Stimulated activated CD4-positive, alpha-beta T cell treated with anti-CD3 and anti-CD28 coated beads, Interleukin-4, amount 100 ng/mL, for 24 hours (primary cell): ENCODE measurements around the gene SLC39A2.
"Not testable (repeated sequence)": the region's sequence is repeated elsewhere in the genome, so short reads cannot be mapped to it uniquely, and the experiment has no call there.

Experiments
- DNase-seq: peaks from one replicate; pipeline ENCODE4 v3.0.0-alpha.2; 2020

SLC39A2 gene

DNA sequence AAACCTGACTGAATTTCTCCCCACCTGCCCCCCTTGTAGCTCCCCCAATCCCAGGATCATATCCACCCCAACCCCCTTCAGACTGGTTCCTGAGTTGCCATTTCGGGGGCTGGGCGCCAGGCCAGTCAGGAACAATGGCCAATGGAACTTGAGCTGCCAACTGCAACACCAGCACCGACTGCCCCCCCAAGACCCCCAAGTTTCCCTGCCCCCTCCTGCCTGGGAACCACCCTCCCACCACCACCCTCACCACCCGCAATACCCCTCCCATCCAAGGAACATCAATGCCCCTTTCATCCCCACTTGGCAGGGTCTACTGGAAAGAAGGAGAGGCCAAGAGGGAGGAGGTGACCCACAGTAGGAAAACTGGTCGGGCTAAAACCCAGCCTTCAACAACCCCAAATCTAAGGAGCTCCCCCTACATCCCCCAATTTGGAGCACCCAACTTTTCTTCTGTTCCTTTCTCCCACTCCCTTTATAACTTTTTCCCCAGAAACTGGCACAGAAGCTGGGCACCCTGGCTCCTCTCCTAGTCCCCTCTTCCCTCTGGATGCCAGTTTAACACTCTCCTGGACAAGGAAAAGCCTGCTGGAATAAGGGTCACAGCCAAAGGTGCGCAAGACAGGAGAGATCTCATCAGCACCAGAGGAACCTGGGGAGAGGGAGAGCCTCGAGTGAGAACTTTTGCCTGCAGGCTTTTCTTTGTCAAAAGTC lies 27.3 kb downstream of the SLC39A2 start:
- DNase-seq = no peak

DNA sequence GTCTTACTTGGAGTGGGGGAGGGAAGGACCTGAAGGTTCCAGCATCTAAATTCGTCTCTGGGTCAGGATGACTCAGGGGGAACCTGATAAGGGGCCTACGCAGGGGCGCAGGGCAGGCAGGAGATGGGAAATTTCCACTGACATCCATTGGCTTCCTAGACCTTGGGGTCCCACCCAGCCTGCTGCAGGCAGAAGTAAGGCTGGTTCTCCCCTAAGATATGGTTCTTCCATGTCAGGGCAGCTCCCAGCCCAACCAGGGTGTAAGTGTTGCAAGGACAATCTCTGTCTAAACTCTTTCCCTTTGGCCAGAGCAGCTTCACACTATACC lies 27.9 kb downstream of the SLC39A2 start:
- no peak for DNase-seq

DNA sequence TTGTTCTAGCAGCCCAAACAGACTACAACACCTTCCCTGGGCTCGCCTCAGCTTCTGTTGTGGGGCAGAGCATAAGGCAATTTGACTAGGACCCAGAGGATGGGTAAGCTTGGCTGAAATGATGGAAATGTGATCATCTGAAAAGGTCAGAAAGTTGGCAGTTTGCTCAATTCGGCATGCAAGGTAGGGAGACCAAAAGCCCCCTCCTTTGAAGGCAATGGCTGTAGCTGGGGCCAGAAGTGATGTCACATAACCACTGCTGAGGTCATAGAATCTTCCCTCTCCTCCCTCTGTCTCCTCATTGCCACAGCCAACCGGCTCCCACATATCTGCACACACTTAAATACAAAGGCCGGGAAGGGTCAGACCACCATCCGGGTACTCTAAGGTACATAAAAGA lies 30.8 kb downstream of the SLC39A2 start, which contains the start of gene TPPP2:
TPPP2 (plus strand) TSS at position 301 of the 400 bp plus-strand sequence. CDS start 365 bp downstream, outside the sequence.
- DNase-seq = no peak

DNA sequence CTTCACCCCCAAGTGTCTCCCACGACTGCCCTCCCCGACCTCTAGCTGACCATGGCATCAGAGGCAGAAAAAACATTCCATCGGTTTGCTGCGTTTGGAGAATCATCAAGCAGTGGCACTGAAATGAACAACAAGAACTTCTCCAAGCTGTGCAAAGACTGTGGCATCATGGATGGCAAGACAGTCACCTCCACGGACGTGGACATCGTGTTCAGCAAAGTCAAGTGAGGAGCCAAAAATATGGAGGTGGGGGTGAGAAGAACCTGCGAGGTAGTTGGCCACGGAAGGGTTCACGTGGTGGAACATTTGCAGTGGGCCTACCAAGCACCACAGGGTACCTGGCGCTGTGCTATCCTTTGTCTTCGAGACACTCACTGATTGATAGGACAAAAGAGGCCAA lies 31.4 kb downstream of the SLC39A2 start:
- no peak for DNase-seq

DNA sequence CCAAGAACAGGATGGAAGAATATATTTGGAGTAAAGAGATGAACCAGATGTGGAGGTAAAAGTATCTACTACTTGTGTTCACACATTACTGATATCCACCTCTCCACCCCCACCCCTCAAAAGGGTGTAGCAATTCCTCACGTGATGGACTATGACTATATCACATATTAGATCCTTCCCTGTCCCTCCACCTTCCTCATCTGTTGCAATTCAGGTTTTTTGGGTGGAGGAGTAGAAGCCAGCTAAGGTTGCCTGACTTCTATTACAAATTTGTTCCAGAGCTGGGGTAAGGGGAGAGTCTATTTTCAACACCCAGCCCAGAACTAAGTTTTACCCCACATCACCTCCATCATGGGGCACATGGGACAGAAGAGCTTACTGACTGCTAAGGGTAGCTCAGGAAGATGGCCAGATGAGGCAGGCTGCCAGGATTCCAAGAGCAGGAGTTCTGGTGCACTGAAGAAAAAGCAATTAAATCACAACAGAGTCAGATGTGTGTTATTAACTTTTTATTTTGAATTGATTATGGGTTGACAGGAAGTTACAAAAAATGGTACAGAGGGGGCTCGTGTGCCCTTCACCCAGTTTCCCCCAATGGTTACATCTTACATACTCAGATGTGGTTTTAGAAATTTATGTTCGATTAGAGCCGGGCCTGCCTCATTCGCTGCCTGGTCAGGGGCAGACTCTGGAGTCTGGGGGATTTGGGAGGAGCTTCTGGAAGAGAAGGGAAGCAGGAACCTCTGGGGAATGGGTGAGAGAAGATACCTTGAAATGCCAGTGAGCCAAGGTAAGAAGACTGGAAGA lies 33.4 kb downstream of the SLC39A2 start:
- no peak for DNase-seq

DNA sequence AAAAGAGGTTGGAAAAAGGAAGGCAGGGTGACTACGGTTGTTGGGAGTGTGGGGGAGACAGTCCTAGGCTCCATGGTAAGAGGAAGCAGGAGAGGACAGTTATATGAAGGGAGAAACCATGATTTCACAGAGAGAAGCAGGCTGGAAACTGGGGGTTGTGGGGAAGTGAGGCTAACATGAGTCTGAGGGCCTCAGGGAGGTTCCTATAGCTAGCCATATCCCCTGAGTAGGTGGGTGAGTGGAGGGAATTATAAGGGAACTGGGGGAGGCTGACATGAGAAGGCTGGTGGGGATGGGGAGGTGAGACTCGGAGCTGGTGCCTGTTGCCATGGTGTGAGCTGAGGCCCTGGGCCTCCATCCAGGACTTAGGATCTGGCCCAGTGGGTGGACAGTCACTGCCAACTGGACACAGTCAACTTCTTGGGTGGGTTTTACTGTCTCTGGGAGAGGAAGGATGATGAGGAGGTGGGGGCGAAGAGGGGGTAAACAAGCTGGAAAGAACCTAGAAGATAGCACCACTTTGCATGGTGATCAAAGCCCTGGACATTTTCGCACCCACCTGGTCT lies 34.1 kb downstream of the SLC39A2 start:
- DNase-seq = no peak

DNA sequence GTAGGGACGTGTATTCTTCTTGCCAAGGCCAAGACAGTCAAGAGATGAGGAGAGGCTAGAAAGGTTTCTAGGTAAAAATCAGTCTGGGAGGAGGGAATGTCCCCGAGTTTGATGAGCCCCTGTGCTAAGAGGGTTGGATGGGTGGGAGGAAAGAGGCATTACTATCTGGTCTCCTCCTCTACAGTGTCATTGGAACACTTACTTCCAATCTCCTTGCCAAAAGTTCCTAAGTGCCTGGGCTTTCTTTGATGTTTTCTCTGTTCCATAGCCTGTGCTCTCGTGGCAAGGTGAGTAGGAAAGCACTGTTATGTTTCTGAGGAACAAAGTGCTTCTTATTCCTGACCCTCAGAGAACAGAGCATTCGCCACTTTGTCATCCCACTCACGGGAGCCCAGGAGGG lies 35.6 kb downstream of the SLC39A2 start, which contains the start of gene RNASE13:
RNASE13 (minus strand) TSS at position 101 of the 400 bp plus-strand sequence. CDS start 519 bp downstream, outside the sequence.
- no peak for DNase-seq

DNA sequence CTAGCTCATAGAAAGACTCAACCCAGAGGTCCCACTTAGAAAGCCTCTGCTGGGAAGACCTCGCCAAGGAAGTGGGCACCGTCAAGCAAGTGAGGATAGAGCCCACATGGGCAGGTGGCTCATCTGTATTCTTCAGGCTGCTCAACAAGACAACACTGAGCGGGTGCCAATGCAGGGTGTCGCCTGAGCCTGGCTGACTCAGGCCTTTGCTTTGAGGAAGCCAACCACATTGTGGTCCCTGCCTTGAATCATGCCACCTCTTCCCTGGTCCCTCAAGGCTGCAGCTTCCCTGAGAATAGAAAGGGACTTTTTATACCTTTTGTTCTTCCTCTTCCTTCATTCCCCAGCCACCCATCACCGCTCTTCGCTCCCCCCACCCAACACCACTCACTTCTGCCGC lies 37.7 kb downstream of the SLC39A2 start:
- no peak for DNase-seq

DNA sequence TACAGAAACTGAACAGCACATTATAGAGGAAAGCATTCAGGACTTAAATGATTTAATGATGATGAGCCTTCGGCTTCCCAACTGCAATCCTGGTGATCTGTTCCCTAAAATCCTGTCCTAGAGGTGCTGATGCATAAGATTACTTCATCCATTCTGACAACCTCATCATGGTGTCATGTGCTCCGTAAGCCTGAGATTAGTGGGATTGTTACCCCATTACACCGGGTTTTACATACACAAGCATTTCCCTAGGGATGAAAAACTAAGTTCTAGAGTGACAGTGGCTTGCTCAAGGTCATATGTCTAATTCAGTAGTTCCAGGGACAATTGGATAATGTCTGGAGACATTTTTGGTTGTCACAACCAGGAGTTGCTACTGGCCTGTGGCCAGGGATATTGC lies 38.1 kb downstream of the SLC39A2 start:
- no peak for DNase-seq

DNA sequence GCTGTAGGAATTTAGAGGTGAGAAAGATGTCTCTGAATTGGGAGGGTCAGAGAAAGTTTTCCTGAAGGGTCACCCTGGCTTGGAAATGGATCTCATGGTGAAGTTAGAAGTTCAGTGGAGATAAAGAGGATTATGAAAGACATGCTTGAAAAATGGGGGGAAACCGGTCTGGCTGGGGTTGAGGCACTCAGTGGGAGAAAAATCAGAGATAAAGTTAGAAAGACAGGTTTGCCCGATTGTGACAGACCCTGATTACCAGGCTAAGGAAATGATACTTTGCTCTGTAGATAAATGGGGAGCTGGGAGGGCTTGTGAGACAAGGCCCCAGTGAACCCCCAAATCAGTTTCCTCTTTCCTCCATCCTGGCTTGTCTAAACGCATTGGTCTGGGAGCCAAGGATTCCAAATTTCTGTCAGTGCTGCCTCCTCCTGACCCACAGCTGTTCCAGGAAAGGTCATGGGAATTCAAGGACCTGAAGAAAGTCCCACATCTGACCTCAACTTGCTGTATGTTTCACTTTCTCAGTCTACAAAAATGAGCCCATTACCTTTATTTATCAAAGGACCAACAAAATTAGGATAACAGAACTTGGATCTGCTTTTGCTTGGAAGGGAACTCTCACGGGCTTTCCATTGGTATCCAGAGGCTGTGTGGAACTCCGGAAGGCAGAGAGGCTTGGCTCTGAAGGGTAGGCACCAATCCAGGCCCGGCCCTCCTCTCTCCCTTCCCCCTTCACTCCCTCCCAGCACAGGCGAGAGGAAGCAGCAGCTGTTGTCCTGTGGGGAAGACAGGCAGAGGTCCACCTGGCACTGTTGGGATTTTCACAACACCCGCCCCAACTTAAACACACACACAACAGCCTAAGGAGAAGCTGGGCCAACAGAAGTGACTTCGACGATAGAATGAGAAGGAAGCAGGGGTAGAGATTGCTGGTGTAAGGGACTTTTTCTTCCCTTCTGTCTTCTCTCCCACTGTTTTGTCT lies 39.6 kb downstream of the SLC39A2 start:
- DNase-seq = no peak

DNA sequence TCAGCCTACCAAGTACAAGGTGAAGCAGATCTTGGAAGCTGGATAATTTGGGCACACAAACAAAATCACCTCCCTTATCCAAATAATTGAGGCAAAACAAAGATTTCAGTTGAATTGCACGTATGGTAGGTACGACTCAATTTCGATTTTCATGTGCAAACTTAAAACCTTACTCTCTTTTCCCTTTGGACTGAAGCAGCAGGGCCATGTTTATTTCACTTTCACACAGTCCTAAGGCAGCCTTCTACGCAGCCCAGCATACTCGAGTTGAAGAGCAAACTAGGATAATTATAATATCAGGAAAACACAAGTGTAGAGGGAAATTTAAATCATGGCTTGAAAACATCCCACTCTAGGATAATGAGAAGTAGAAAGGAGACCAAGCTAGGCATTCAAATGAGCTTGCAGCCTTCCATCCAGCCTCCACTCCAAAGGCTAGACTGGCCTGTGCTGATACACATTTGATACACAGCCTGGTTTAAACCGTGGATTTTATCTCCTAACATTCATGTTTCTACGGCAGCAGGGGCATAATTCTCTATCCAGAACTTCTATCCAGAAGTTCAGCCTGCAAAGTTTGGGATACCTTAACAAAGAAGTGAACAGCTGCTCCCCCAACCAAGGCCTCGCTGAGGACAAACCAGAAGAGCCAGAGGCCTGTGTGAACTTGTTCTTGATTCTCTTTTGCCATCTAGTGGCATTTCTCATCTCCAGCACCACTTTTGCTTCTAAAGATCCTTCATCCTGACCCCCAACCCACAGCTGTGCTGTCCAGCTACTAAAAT lies 40.7 kb downstream of the SLC39A2 start:
- no peak for DNase-seq

DNA sequence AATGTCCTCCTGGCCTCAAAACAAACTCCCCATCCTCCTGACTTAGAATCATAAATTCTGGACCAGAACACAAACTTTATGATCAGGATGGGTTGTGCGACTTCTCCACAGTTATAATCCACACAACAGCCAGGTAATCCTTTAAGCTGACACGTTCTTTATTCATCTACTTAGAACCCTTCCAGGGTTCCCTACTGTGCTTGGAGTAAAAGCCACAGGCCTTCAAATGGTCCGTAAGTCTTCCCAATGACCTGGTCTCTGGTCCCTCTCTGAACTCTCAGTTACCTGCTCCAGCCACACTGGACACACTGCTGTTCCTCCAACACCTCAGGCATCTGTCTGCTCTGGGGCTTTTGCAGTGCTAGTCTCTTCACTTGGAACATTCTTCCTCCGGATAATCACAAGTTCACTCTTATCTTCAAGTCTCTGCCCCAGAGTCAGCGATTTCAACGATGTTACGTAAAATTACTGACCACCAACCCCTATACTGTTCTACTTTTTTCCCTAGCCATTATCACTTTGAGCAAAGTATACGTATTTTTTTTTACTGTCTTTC lies 41.4 kb downstream of the SLC39A2 start:
- DNase-seq = no peak

DNA sequence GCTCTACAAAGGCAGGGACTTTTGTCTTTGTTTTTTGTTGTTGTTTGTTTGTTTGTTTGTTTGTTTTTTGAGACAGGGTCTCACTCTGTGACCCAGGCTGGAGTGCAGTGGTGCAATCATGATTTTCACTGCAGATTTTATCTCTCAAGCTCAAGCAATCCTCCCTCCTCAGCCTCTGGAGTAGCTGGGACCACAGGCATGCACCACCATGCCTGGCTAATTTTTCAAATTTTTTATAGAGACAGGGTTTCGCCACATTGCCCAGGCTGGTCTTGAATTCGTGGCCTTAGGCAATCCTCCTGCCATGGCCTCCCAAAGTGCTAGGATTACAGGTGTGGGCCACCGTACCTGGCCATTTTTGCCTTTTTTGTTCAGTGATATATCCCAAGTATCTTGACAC lies 41.8 kb downstream of the SLC39A2 start:
- not testable (repeated sequence) for DNase-seq

DNA sequence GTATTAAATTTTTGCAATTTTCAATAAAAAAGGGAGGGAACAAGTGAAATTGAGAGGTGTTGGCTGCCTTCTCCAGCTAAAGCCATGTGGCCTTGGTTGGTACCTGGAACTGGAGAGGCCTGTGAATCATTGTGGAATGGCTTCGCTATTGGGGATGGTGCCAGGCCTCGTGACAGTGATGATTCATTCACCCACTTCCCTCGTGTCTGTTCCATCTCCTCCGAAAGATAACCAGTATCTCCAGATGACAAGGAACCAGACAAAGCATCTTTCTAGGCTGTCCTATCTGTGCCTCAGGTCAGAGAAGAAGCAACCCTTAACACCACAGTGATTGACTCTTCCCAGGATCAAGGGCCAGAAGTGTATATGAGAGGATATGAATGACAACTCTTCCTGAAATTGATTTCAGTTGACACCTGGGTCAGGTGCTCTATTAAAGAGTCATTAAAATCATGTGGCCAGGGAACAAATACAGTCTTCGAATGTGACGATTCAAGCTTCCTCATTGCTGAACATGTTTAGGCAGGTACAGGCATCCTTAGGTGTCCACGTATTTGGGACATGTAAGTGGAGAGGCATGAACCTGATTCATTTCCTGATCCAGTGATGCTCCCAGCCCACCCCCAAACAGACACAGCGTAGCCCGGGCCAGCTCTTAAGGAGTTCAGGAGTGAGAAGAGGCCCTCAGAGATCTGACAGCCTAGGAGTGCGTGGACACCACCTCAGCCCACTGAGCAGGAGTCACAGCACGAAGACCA lies 42.8 kb downstream of the SLC39A2 start, which contains the start of gene RNASE7:
RNASE7 (plus strand) TSS at position 687 of the 758 bp plus-strand sequence. CDS start 631 bp downstream, outside the sequence.
- no peak for DNase-seq

DNA sequence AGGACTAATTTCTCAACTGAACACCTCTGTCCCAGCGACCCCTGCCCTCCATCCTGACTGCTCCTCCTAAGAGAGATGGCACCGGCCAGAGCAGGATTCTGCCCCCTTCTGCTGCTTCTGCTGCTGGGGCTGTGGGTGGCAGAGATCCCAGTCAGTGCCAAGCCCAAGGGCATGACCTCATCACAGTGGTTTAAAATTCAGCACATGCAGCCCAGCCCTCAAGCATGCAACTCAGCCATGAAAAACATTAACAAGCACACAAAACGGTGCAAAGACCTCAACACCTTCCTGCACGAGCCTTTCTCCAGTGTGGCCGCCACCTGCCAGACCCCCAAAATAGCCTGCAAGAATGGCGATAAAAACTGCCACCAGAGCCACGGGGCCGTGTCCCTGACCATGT lies 43.8 kb downstream of the SLC39A2 start:
- no peak for DNase-seq

DNA sequence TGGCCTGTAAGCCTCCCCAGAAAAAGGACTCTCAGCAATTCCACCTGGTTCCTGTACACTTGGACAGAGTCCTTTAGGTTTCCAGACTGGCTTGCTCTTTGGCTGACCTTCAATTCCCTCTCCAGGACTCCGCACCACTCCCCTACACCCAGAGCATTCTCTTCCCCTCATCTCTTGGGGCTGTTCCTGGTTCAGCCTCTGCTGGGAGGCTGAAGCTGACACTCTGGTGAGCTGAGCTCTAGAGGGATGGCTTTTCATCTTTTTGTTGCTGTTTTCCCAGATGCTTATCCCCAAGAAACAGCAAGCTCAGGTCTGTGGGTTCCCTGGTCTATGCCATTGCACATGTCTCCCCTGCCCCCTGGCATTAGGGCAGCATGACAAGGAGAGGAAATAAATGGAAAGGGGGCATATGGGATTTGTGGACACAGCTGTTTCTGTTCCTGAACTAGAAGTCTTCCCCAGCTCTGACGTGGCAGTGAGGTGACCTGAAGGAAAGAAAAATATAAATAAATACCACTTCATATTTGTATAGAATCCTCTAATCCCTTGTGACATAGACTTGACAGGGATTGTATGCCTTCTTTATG lies 44.4 kb downstream of the SLC39A2 start:
- DNase-seq = no peak

DNA sequence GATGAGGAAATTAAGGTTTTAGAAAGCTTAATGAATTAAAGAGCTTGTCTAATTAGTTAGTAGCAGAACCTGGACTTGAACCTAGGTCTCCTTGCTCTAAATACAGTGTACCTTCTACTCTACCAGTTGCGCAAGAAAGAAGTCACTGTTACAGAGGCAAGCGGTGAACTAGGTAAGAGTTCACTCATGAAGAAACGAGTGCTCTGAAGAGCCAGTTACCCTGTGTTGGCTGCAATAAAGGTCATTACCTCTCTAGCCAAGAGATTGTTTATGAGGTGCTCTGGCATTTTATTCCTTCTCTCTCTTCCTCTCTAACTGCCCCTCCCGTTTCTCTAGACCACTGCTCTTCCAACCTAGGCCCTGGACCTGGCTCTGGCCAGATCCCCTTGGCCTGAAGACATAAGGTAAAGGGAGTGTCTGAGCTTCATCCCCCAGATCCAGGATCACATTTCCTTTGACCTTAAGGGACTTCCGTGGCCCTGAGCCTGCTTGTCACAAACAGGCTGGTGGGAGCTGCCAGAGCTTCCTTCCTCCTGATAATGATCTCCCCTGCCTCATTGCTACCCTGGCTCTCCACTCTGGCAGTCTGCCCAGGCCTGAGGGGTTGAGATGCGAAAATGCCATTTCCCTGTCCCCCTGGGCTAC lies 45.0 kb downstream of the SLC39A2 start:
- no peak for DNase-seq

DNA sequence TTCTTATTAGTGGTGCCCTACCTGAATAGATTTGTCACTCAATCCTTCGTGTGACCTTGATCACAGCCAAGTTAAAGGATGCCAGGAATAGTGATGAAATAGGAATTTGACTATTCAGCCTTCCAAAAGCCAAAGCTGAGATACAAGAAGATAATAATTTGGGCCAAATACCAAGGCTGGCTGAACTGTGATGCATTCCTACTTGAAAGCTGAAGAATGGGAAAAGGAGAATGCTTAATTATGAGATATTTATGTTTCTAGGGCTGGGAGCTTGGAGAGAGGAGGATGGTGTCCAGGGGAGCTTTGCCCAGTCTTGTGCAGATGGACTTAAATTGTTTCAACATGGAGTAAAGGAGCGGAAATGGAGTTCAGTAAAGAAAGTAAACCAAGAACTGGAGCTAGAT lies 48.3 kb downstream of the SLC39A2 start:
- no peak for DNase-seq

DNA sequence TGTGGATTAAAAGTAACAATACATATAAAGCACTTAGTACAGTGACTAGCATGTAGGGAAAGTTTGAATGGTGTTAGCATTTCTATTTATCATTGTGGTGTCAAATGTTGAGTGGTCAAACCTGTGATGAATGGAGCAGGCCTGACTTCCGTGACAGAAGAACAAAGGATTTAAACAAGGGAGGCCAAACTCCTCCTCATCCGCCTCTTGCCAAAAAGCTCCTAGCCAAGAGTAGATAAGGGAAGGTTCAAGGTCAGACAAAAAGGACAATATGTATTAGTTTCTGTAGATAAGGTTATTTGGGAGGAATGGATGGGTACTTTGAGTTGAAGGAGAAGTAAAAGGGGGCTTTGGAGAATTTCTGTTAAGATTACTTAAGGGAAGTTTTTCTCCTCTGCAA lies 49.5 kb downstream of the SLC39A2 start:
- no peak for DNase-seq

DNA sequence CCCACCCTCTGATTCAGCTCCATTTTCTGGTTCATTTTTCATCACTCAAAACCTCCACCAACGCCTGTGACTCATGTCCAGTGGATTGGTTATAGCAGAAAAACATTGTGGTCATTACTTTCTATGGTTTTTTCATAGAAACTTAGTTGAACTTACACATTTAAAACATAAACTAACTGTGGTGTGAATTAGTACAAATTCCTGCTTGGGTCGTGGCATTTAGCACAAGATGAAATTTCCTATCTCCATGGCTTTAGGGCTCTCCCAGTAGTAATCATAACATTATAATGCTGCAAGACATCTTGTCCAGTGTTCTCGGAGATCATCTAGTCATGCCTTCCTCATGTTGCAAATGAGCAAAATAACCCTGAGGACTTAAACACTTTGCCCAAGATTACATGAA lies 50.2 kb downstream of the SLC39A2 start:
- no peak for DNase-seq
